Mesodermal cell (in vitro differentiated cells): ENCODE measurements around the gene PRR23E.

Source experiments
- H3K27ac ChIP-seq: 2 replicates; pipeline ENCODE4 v1.7.0; 2013; ENCODE audit warnings: mild to moderate bottlenecking, low read depth, low read length, moderate library complexity; ENCODE audit not compliant: severe bottlenecking
- H3K36me3 ChIP-seq: 2 replicates; pipeline ENCODE4 v1.7.1; 2013; ENCODE audit warnings: mild to moderate bottlenecking, low read length, moderate library complexity; ENCODE audit not compliant: control insufficient read depth, insufficient read depth
- H3K4me1 ChIP-seq: one replicate; pipeline ENCODE4 v1.7.1; 2013; ENCODE audit warnings: mild to moderate bottlenecking, low read length; ENCODE audit not compliant: insufficient read depth, control insufficient read depth, poor library complexity, severe bottlenecking
- H3K4me3 ChIP-seq: 2 replicates; pipeline ENCODE4 v1.7.0; 2013; ENCODE audit warnings: low read length, control low read depth, mild to moderate bottlenecking; ENCODE audit not compliant: insufficient read depth, poor library complexity, severe bottlenecking; ENCODE audit errors: extremely low read depth
- H3K9me3 ChIP-seq: 2 replicates; pipeline ENCODE4 v1.7.1; 2013; ENCODE audit warnings: mild to moderate bottlenecking, low read length, moderate library complexity; ENCODE audit not compliant: control insufficient read depth
- WGBS, 2 experiments: methylation state at CpG; one replicate each; pipeline ENCODE4 v1.1.5; 2013; ENCODE audit warnings: missing lambda C conversion rate in 2 of 2; ENCODE audit not compliant: insufficient coverage in 2 of 2; 5-methylcytosine and 5-hydroxymethylcytosine counted together

Gene PRR23E

DNA sequence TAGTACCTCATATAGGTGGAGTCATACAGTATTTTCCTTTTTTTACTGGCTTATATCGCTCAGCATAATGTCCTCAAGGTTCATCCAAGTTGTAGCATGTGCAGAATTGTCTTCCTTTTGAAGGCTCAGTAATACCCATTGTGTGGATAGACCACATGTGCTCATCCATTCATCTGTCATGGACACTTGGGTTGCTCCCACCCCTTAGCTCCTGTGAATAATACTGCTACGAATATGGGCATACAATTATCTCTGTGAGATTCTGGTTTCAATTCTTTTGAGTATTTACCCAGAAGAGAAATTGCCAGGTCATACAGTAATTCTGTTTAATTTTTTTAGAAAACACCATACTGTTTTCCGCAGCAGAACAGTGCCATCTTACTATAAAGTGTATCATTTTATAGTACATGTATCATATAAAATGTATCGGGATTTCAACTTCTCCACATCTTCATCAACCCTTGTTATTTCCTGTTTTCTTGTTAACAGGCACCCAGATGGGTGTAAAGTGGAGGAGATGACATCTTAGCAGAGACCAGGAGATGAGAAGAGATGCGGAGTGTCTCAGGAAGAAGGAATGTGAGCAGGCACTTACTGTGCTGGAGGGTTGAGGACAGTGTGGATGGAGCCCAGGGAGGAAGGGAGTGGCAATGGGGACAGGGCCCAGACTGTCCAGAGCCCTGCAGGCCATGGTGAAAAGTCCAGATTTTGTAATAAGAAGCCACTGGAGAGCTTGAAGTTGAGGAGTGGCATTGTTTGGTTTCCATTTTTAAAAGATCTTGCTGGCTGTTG is 27.0 kb upstream of the PRR23E start:
- Histone ChIP-seq H3K4me3 (no peak overlapping the region), H3K27ac (no peak overlapping the region), H3K36me3 (no peaks in the 10 kb centered on the region), H3K9me3 (no peaks in the 10 kb centered on the region), H3K4me1 (peaks cover 3% of the 10 kb centered on the region)
- WGBS, 2 experiments: 83 to 84% methylated on average over 1 to 2 of the region's 5 CpGs

DNA sequence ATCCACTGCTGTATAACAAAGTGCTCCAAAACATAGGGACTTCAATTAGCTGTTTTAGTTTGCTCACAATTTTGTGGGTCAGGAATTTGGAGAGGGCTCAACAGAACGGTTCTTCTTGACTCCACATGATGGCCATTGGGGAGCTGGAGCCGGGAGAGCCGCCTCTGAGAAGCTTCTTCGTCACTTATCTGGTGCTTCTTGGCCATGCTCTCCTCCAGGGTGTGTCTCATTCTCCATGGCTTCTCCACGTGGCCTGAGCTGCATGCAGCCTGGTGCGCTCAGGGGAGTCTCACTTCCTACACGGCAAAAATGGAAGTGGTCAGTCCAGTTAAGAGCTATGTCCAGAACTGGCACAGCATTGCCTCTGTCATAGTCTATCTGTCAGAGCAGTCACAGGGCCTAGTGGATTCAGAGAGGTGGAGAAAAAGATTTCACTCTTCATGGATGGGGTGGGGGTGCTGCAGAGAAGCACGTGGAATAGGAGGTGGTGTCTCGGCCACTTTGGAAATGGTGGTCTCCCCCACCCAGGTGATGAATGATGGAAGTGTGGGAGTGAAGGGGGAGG is 26.3 kb upstream of the PRR23E start:
- no peak overlapping the region for H3K27ac ChIP-seq
- H3K4me1 ChIP-seq: peaks cover 10% of the 10 kb centered on the region
- no peaks in the 10 kb centered on the region for H3K9me3 ChIP-seq
- no peaks in the 10 kb centered on the region for H3K36me3 ChIP-seq
- H3K4me3 ChIP-seq: no peak overlapping the region
- WGBS, 2 experiments: 74 to 87% methylated on average over 8 to 9 of the region's 9 CpGs

DNA sequence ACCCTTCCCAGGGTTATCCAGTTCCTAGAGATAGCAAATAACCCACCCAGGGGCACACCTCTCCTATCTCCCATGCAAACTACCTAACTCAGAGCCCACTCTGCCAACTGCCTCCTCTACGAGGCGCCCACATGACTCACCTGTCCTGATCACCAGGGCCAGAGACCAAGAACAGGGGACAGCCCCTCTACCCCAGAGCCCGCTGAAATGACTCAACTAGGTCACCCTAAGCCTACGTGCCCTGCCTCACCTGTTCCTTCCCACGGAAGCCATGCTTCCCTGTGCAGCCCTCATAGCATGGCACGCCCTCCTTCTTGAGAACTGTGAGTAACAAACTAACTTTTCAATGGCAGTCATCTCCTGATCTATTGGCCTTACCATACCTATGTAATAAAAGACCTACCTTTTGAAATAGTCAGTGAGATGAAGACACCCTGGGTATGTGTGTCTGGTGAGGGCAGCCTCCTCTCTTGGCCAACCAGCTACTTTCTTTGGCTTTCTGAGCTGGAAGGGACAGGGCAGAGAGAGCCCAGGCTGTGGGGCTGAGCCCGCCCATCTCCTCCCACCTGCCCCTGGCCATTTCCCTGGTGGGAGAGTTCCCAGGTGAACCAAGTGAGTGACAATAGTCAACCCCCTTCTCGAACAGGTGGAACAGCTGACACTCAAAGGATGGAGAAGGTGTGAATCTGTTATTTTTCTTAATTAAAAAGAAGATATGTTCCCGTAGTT is 25.5 kb upstream of the PRR23E start:
- H3K9me3 ChIP-seq: no peaks in the 10 kb centered on the region
- WGBS, 2 experiments: 74 to 95% methylated on average over 3 to 4 of the region's 9 CpGs
- no peak overlapping the region for H3K4me3 ChIP-seq
- H3K27ac ChIP-seq: no peak overlapping the region
- H3K36me3 ChIP-seq: no peaks in the 10 kb centered on the region
- peaks cover 18% of the 10 kb centered on the region for H3K4me1 ChIP-seq

DNA sequence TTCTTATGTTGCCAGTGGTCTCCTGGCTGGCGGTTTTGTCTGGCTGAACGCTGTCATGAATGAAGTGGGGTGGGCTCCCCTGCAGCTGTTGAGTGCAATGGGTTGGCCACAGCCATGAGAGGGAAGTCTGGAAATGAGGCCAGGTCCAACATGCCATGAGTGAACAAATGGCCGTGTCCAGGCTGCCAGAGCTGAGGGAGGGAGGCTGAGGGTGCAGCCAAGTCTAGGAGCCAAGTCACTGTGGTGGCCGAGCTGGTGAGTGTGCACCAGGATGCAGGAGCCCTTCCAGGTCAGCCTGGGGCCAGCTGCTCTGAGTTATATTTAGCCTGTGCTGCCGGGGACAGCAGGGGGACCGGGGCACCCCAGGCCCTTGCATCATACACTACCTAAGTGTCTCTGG is 24.7 kb upstream of the PRR23E start:
- no peak overlapping the region for H3K4me3 ChIP-seq
- H3K9me3 ChIP-seq: no peaks in the 10 kb centered on the region
- peaks cover 24% of the 10 kb centered on the region for H3K4me1 ChIP-seq
- no peak overlapping the region for H3K27ac ChIP-seq
- 66 to 94% methylated on average over 3 to 5 of the region's 6 CpGs for WGBS, 2 experiments
- H3K36me3 ChIP-seq: no peaks in the 10 kb centered on the region

DNA sequence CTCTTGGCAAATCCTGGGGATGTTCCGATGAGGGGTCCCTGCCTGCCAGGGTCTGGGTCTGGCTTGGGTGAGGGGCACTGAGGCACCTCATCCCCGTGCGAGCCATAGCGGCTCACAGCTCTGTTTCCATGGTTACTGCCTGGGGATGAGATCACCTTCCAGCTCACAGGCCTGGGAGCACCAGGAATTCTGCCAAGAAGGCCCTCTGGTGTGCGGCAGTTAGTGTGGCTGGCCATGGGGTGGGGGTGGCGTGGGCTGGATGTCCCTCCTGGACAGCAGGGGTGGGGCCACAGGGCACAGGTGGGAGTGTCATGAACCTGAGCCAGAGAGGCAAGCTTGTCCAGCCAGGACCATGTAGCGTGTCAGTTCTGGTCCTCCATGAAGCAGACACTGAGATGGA is 22.1 kb upstream of the PRR23E start:
- WGBS, 2 experiments: 67% methylated on average over 4 to 6 of the region's 7 CpGs
- Histone ChIP-seq H3K4me3 (no peak overlapping the region), H3K36me3 (no peaks in the 10 kb centered on the region), H3K9me3 (no peaks in the 10 kb centered on the region), H3K4me1 (peaks cover 31% of the 10 kb centered on the region), H3K27ac (no peak overlapping the region)

DNA sequence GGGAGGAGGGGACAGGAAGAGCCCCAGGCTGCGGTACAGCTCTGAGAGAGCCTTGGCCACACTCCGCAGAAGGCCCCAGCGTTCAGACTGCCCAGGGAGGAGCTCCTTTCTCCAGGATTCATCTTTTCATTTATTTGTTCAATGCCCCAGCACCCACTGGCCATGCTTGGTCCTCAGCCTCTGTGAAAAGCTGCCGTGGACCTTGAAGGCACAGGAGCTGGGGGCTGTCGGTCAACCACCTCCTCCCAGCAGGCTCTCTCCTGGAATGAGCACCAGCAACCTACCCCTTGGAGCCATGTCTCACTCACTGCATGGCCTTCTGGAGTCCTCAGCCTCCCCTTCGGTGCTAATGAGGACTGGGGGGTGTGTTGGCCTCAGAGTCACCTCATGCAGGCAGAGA is 21.6 kb upstream of the PRR23E start:
- Histone ChIP-seq H3K36me3 (no peaks in the 10 kb centered on the region), H3K9me3 (no peaks in the 10 kb centered on the region), H3K4me3 (no peak overlapping the region), H3K4me1 (peaks cover 31% of the 10 kb centered on the region), H3K27ac (no peak overlapping the region)
- WGBS, 2 experiments: 83 to 92% methylated on average over 5 to 6 of the region's 6 CpGs

DNA sequence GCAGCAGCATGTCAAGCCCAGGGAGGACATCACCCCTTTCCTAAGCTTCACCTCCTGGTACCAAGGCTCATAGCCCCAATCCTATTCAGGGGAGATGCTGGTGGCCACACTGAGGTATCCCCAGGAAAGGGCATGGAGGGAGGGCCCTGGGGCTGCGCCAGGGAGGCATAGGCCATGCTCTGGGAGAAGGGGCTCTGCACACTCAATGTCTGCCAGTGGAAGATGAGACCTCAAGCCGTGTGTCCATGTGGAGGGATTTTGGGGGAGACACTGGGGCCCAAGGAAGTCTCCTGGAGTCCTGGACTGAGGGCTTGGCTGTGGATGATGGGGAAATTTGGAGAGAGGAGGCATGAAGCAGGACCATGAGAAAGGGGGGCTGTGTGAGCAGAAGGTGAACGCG is 21.2 kb upstream of the PRR23E start:
- Histone ChIP-seq H3K27ac (no peak overlapping the region), H3K9me3 (no peaks in the 10 kb centered on the region)

DNA sequence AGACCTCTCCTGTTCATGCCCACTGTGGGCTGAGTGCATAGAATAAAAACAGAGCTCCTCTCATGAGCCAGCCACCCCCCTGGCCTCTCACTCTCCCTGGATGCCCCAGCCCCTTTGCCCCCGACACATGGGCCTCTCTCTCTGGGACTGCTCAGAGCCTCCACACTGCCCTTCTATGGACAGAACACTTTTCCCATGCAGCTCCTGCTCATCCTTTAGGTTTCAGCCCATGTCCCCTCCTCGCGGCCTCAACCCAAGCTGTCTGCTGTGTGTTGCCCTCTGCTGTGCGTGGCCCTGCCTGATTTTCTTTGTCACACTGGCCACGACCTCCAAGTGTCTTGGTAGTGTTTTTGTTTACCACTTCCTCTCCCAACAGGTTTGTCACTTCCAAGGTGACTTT is 20.7 kb upstream of the PRR23E start:
- Histone ChIP-seq H3K27ac (peak overlapping the region; percentile 89), H3K4me1 (peaks cover 31% of the 10 kb centered on the region), H3K4me3 (no peak overlapping the region), H3K36me3 (no peaks in the 10 kb centered on the region), H3K9me3 (no peaks in the 10 kb centered on the region)
- 72 to 88% methylated on average over 4 to 5 of the region's 5 CpGs for WGBS, 2 experiments

More for the DNA sequence above, 21.2 kb upstream of the PRR23E start:
- Histone ChIP-seq H3K4me3 (no peak overlapping the region), H3K36me3 (no peaks in the 10 kb centered on the region), H3K4me1 (peaks cover 31% of the 10 kb centered on the region)
- 97 to 98% methylated on average over 4 of the region's 4 CpGs for WGBS, 2 experiments

DNA sequence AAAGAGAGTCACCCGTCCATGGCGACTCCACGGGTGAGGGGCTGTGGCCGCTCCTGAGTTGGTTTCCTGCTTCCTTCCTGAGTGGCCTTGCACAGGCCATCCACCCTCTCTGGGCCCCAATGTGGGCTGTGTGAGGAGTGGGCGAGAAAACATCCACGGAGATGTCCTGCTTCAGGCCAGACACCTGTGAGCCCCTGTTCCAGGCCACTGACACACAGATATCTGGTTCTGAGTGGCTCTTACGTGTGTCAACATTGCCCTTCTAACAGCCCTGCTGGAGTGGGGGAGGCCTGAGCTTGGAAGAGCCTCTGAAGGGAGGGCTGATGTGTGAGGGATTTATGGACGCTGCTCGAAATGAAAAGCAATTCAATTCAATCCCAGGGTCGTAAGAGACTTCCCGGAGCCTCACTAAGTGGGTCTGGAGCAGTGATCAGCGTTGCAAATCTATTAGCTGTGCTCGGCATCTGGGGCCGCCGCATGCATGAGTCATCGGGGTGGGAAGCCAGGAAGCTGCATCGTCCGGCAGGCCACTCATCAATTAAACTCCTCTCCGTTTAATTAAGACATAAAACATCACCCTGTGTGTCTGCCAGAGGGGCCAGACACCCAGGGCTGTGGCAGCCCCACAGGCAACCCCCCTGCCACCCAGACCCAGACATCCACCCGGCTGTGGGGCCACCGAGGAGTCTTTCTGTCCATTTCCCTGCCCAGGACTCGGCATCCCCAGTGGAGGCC is 20.0 kb upstream of the PRR23E start:
- peaks cover 31% of the 10 kb centered on the region for H3K4me1 ChIP-seq
- no peaks in the 10 kb centered on the region for H3K36me3 ChIP-seq
- 33 to 45% methylated on average over 10 to 15 of the region's 22 CpGs for WGBS, 2 experiments
- H3K4me3 ChIP-seq: no peak overlapping the region
- H3K9me3 ChIP-seq: no peaks in the 10 kb centered on the region
- peak overlapping the region; percentile 89 for H3K27ac ChIP-seq

DNA sequence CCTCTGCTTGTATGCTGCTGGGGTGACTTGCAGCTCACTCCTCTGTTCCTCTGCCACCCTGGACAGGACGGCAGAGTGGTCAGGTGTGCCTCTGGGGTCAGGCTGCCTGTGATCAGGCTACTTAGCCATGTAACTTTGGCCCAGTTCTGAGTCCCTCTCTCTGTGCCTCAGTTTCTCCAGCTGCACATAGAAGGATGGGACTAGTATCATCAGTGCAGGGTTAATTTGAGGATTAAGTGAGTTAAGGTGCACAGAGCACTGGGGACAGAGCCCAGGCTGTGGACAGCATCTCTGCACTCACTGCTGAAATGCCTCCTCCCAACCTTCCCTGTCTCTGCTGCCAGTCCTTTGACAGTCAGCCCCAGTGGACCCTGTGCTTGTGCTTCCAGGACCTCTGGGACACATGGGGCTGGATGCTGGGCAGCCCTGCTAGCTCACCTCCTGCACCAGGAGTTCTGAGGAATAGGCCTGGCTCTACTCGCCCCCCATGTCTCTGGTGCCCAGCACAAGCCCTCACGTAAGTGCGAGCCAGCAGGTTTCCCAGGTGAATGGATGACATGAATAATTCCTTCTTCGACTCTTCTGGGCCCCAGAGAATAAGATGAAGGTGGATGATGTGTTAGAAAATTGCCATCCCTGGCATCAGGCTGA is 19.3 kb upstream of the PRR23E start:
- 88 to 91% methylated on average over 5 of the region's 5 CpGs for WGBS, 2 experiments

More for the DNA sequence above, 19.3 kb upstream of the PRR23E start:
- Histone ChIP-seq H3K9me3 (no peaks in the 10 kb centered on the region), H3K4me3 (no peak overlapping the region), H3K36me3 (no peaks in the 10 kb centered on the region), H3K27ac (peak overlapping the region; percentile 89), H3K4me1 (peaks cover 31% of the 10 kb centered on the region)
